Neural cell (in vitro differentiated cells): Measurements from ENCODE around the gene ANKRD55. TPM values are rescaled to one million over a fixed set of nuclear protein-coding genes. Genes with fewer than 3 reads are reported as not detected.
"Not testable (repeated sequence)": the region's sequence is repeated elsewhere in the genome, so short reads cannot be mapped to it uniquely, and the experiment has no call there.

Source experiments
- H2AFZ ChIP-seq: fragments of 200-600, 300-800 bp; sonication (generic), shearing (Covaris generic); 2 replicates; pipeline ENCODE4 v1.6.0; 2014; ENCODE audit warnings: low read depth, mild to moderate bottlenecking, antibody characterized with exemption, low read length, moderate library complexity
- H3F3A ChIP-seq: fragments of 200-600 bp; shearing (Covaris generic); 2 replicates; pipeline ENCODE4 v1.6.1; 2016; ENCODE audit warnings: mild to moderate bottlenecking, moderate library complexity, mixed read lengths, antibody characterized with exemption, low read length; ENCODE audit not compliant: insufficient read depth, poor library complexity, severe bottlenecking
- H3K27ac ChIP-seq: fragments of 200-600, 300-800 bp; sonication (generic), shearing (Covaris generic); 2 replicates; pipeline ENCODE4 v1.5.1; 2014; ENCODE audit warnings: mild to moderate bottlenecking, low read length, moderate library complexity
- H3K27me3 ChIP-seq: fragments of 300-800, 200-600 bp; sonication (generic), shearing (Covaris generic); 2 replicates; pipeline ENCODE4 v1.6.0; 2014; ENCODE audit warnings: mild to moderate bottlenecking, low read depth, low read length, moderate library complexity; ENCODE audit not compliant: insufficient read depth
- H3K36me3 ChIP-seq: fragments of 300-800, 200-600 bp; sonication (generic), shearing (Covaris generic); 2 replicates; pipeline ENCODE4 v1.5.1; 2014; ENCODE audit warnings: mild to moderate bottlenecking, antibody characterized with exemption, low read length, moderate library complexity; ENCODE audit not compliant: insufficient read depth
- H3K4me2 ChIP-seq: fragments of 300-800, 200-600 bp; sonication (generic), shearing (Covaris generic); 2 replicates; pipeline ENCODE4 v1.6.0; 2014; ENCODE audit warnings: mild to moderate bottlenecking, low read length
- H3K4me3 ChIP-seq: fragments of 300-800, 200-600 bp; sonication (generic), shearing (Covaris generic); 2 replicates; pipeline ENCODE4 v1.5.1; 2014; ENCODE audit warnings: mild to moderate bottlenecking, low read length, moderate library complexity
- H3K79me2 ChIP-seq: fragments of 200-600 bp; shearing (Covaris generic); replicated peaks from 2 replicates; pipeline ENCODE4 v1.6.0; 2014; ENCODE audit warnings: mild to moderate bottlenecking, low read length, moderate library complexity; ENCODE audit not compliant: insufficient read depth
- H3K9ac ChIP-seq: fragments of 300-800, 200-600 bp; sonication (generic), shearing (Covaris generic); 2 replicates; pipeline ENCODE4 v1.6.1; 2016; ENCODE audit warnings: mild to moderate bottlenecking, low read length, mixed read lengths
- H3K9me2 ChIP-seq: fragments of 200-600 bp; shearing (Covaris generic); 2 replicates; pipeline ENCODE4 v1.6.1; 2016; ENCODE audit warnings: mild to moderate bottlenecking, low read length, mixed read lengths; ENCODE audit not compliant: insufficient read depth
- H3K9me3 ChIP-seq: fragments of 200-600, 300-800 bp; sonication (generic), shearing (Covaris generic); 2 replicates; pipeline ENCODE4 v1.6.1; 2016; ENCODE audit warnings: mild to moderate bottlenecking, mixed run types, low read length, moderate library complexity, mixed read lengths
- H4K20me1 ChIP-seq: fragments of 200-600 bp; shearing (Covaris generic); 2 replicates; pipeline ENCODE4 v1.6.1; 2016; ENCODE audit warnings: mild to moderate bottlenecking, mixed run types; ENCODE audit not compliant: insufficient read depth
- CTCF ChIP-seq: fragments of 450-650 bp; IDR thresholded peaks from 2 replicates; pipeline ENCODE4 v1.5.1; 2014; ENCODE audit warnings: antibody characterized with exemption, mild to moderate bottlenecking, moderate library complexity; ENCODE audit not compliant: poor library complexity, severe bottlenecking
- EP300 ChIP-seq: fragments of 450-650 bp; conservative IDR thresholded peaks from 2 replicates; pipeline ENCODE4 v1.6.1; 2014; ENCODE audit warnings: antibody characterized with exemption, mild to moderate bottlenecking, moderate library complexity; ENCODE audit not compliant: poor library complexity, severe bottlenecking
- POLR2AphosphoS5 ChIP-seq: IDR thresholded peaks from 2 replicates; pipeline ENCODE4 v1.6.1; 2012
- REST ChIP-seq: IDR thresholded peaks from 2 replicates; pipeline ENCODE4 v1.6.1; 2012; ENCODE audit warnings: borderline replicate concordance
- polyA plus RNA-seq: library from polyadenylated mRNA; depleted of rRNA; stranded (reverse); fragments of >200 nt; gene quantifications from 2 replicates; pipeline ENCODE4 v1.2.3, GENCODE V29; 2014

ANKRD55 gene
- polyA plus RNA-seq, 1 donor from 2014 or later, result 49.8 TPM

DNA sequence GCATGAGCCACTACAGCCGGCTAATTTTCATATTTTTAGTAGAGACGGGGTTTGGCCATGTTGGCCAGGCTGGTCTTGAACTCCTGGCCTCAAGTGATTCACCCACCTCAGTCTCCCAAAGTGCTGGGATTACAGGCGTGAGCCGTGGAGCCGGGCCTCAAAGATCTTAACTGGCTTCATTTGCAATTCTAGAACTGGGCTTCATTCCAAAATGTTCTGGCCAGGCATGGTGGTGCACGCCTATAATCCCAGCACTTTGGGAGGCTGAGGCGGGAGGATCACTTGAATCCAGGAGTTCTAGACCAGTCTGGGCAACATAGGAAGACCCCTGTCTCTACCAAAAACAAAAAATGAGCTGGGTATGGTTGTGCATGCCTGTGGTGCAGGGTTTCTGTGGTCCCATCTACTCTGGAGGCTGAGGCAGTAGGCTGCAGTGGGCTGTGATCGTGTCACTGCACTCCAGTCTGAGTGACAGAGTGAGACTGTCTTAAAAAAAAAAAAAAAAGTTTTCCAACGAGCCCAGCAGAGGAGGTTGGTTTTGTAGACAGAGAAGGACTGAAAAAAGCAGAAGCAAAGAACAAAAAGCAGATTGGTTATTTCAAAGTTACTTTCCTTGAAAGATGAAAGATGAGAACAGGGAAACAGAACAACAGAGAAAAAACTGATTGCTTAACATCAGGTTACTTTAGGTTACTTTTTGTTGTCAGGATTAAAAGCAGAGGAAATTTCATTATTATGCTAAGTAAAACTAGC is 78.2 kb downstream of the ANKRD55 start:
- no peak overlapping the region for H3K27ac ChIP-seq
- no peaks in the 10 kb centered on the region for H3K36me3 ChIP-seq
- TF ChIP-seq CTCF (no peak), REST (no peak), POLR2AphosphoS5 (no peak)
- no peaks in the 10 kb centered on the region for H3F3A ChIP-seq
- no peak overlapping the region for H3K4me3 ChIP-seq
- H3K79me2 ChIP-seq, result no peaks in the 10 kb centered on the region
- H3K9me2 ChIP-seq, result no peaks in the 10 kb centered on the region
- no peaks in the 10 kb centered on the region for H3K27me3 ChIP-seq
- no peaks in the 10 kb centered on the region for H4K20me1 ChIP-seq
- H2AFZ ChIP-seq, result no peak overlapping the region
- no peak overlapping the region for H3K4me2 ChIP-seq
- no peak overlapping the region for H3K9ac ChIP-seq
- no peaks in the 10 kb centered on the region for H3K9me3 ChIP-seq

- Histone ChIP-seq H2AFZ (no peak overlapping the region), H3K27me3 (no peaks in the 10 kb centered on the region), H3K9me2 (no peaks in the 10 kb centered on the region), H4K20me1 (no peaks in the 10 kb centered on the region), H3K79me2 (no peaks in the 10 kb centered on the region), H3K27ac (no peak overlapping the region), H3K9me3 (no peaks in the 10 kb centered on the region), H3K36me3 (no peaks in the 10 kb centered on the region), H3K9ac (no peak overlapping the region), H3K4me3 (no peak overlapping the region), H3K4me2 (no peak overlapping the region), H3F3A (no peaks in the 10 kb centered on the region)
- TF ChIP-seq EP300 (peak; percentile 20), POLR2AphosphoS5 (no peak)
These were observed 80.7 kb downstream of the ANKRD55 start for GRCh38 chr5:56152437-56152836.

DNA sequence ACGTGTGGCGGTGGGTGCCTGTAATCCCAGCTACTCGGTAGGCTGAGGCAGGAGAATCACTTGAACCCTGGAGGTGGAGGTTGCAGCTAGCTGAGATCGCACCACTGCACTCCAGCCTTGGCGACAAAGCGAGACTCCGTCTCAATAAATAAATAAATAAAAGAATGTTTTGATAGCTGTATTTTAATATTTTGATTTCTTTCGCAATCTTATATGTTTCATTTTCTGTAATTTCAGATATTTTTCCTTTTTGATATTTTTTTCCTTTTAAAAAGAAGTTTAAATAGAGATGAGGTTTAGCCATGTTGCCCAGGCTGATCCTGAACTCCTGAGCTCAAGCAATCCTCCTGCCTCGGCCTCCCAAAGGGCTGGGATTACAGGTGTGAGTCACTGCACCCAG is 82.4 kb downstream of the ANKRD55 start:
- H3K9me2 ChIP-seq, H3K4me3 ChIP-seq, H3K9ac ChIP-seq, H3K27ac ChIP-seq, H3K79me2 ChIP-seq, H3F3A ChIP-seq, H4K20me1 ChIP-seq, H2AFZ ChIP-seq, H3K4me2 ChIP-seq, H3K9me3 ChIP-seq, H3K36me3 ChIP-seq, H3K27me3 ChIP-seq: not testable (repeated sequence)
